Pancreas (tissue), 10 donors: Measurements from ENCODE around the gene NBEAL2. TPM values are rescaled to one million over a fixed set of nuclear protein-coding genes. Genes with fewer than 3 reads are reported as not detected.
"Not testable (repeated sequence)": the region's sequence is repeated elsewhere in the genome, so short reads cannot be mapped to it uniquely, and the experiment has no call there.

Experiments used
- ATAC-seq, 4 donors: fragments of 200-7000 bp; cut with Tn5 transposase; one replicate each; pipeline versions ENCODE4 v1.8.0 to v1.9.1; 2020; ENCODE audit warnings: mild to moderate bottlenecking in 4 of 4, moderate library complexity in 4 of 4
- DNase-seq, 6 donors: peaks; one replicate each; pipeline ENCODE4 v3.0.0-alpha.2; 2020
- FAIRE-seq: peaks from 2 replicates; lab custom pipeline; 2012; peaks lifted over from hg19 to GRCh38; lab: Jason Lieb, UNC
- H3K27ac ChIP-seq, 4 donors: fragments of 200-600 bp; sonication (generic); 1 replicate in 3 of 4; 2 replicates in 1 of 4; pipeline versions ENCODE4 v1.5.0 to v1.8.0; 2020
- H3K27me3 ChIP-seq, 4 donors: fragments of 200-600 bp; one replicate each; pipeline ENCODE4 v1.8.0; 2021
- H3K36me3 ChIP-seq, 3 donors: fragments of 200-600 bp; sonication (generic) in 1 of 3; one replicate each; pipeline versions ENCODE4 v1.5.0 to v1.8.0; 2020 to 2021
- H3K4me1 ChIP-seq, 3 donors: fragments of 200-600 bp; one replicate each; pipeline ENCODE4 v1.8.0; 2021
- H3K4me3 ChIP-seq, 4 donors: fragments of 200-600 bp; sonication (generic) in 2 of 4; one replicate each; pipeline versions ENCODE4 v1.5.0 to v1.8.0; 2020 to 2021
- H3K9me3 ChIP-seq, 4 donors: fragments of 200-600 bp; one replicate each; pipeline ENCODE4 v1.8.0; 2021
- WGBS, 2 donors: extraction: QIAGEN DNeasy Blood & Tissue Kit; methylation state at CpG; one replicate each; pipeline ENCODE4 v1.1.7; 2013; 5-methylcytosine and 5-hydroxymethylcytosine counted together
- intact Hi-C, 3 donors: fragments of 100-400 bp; cut with DNase I; formaldehyde crosslinking; loops; one replicate each; pipeline versions ENCODE4 v1.11.1 to v1.14.2; 2022
- polyA plus RNA-seq, 2 donors: library from polyadenylated mRNA; stranded (reverse); fragments of 200-250 nt; gene quantifications; one replicate each; pipeline ENCODE4 v1.2.3, GENCODE V29; 2013
- total RNA-seq, 6 donors: library from RNA; stranded (reverse); fragmentation: NEBNext Ultra II Directional in 4 of 6; extraction: Animal tissue kit (Norgen Biotek cat#: 25700) in 4 of 6; gene quantifications; one replicate each; pipeline versions ENCODE4 v1.2.1 to v1.2.4, GENCODE V29; 2021 to 2023
- TF ChIP-seq, protein P1 (sequence below), 4 donors: fragments of 200-600 bp; sonication (generic) in 3 of 4; IDR thresholded peaks; one replicate each; pipeline versions ENCODE4 v1.5.0 to v1.8.0; 2021; ENCODE audit warnings: antibody characterized with exemption in 4 of 4
- donor health status: healthy with polysubstance abuse.
- donor health status: DM: no; HTN: no; CAD: no; lungs with moderate emphysema.
- donor health status: DM: no; HTN: no; CAD: no.
- donor health status: control.
- donor health status: control.
- donor health status: Bipolar disorder and iron deficiency.
- donor health status: DM: yes; HTN: yes; CAD: no.
- donor health status: DM: no; HTN: no; CAD: no.
- donor health status: DM: no; HTN: no; CAD: no.
- donor health status: DM: yes; HTN: yes; CAD: no.

NBEAL2 gene
- total and polyA plus RNA-seq, 8 donors, result 30.6 to 265 (median 46.0) TPM

DNA sequence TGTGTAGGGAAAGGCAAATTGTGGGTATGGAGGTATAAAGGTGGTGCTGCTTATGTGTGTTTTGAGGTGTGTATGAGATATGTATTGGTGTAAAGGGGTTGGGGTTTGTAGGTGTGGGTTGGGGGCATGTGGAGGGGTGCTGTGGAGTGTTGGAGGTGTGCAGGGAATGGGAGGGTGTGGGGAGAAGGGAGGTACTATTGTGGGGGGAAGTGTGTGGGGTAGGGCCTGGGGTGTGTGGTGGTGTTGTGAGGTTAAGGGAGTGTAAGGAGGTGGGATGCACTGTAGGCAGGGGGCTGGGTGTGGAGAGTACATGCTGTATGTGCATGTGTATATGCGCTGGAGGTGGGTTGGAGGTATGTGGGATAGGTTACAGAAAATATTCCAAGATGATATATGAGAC lies 18.6 kb upstream of the NBEAL2 start:
- Histone ChIP-seq H3K9me3 (no peaks in the 10 kb centered on the region), H3K27ac (peak overlapping the region; percentile 51 to 84 (median 78)), H3K4me3 (no peak overlapping the region), H3K27me3 (no peaks in the 10 kb centered on the region), H3K36me3 (no peaks in the 10 kb centered on the region), H3K4me1 (peaks cover 55 to 61% (median 59%) of the 10 kb centered on the region in 3 donors)
- TF ChIP-seq, protein P1, sequence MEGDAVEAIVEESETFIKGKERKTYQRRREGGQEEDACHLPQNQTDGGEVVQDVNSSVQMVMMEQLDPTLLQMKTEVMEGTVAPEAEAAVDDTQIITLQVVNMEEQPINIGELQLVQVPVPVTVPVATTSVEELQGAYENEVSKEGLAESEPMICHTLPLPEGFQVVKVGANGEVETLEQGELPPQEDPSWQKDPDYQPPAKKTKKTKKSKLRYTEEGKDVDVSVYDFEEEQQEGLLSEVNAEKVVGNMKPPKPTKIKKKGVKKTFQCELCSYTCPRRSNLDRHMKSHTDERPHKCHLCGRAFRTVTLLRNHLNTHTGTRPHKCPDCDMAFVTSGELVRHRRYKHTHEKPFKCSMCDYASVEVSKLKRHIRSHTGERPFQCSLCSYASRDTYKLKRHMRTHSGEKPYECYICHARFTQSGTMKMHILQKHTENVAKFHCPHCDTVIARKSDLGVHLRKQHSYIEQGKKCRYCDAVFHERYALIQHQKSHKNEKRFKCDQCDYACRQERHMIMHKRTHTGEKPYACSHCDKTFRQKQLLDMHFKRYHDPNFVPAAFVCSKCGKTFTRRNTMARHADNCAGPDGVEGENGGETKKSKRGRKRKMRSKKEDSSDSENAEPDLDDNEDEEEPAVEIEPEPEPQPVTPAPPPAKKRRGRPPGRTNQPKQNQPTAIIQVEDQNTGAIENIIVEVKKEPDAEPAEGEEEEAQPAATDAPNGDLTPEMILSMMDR (IDR thresholded peaks at IDR 0.05), result no peak
- ATAC-seq (peak in 2 of 4 donors; percentile 6 to 7), FAIRE-seq (no peak), DNase-seq (no peak)
- 85 to 100% methylated on average over 1 of the region's 1 CpG for WGBS, 2 donors
- intact Hi-C loops, result no loop called here

DNA sequence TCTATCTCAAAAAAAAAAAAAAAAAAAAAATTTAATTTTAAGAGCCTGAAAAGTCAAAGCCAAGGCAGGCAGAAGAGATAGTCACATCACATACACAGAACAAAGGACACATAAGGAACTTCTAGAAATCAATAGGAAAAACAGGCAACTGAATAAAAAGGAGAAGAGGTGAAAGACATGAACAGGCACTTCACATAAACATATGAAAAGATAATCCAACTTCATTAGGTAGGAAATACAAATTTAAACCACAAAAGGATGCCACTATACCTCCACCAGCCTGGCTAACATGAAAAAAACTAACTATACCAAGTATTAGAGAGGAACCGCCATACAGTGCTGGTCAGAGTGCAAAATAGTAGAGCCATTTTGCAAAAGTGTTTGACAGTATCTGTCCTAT lies 17.0 kb upstream of the NBEAL2 start:
- TF ChIP-seq, protein P1 (IDR thresholded peaks at IDR 0.05), result no peak
- peaks cover 53 to 54% (median 53%) of the 10 kb centered on the region in 3 donors for H3K4me1 ChIP-seq
- no peaks in the 10 kb centered on the region for H3K27me3 ChIP-seq
- DNase-seq (no peak), ATAC-seq (no peak), FAIRE-seq (no peak)
- WGBS, 2 donors, result 100% methylated on average over 1 of the region's 1 CpG
- H3K27ac ChIP-seq, result peak overlapping the region in 1 of 4 donors; percentile 12
- intact Hi-C loops, result no loop called here
- no peaks in the 10 kb centered on the region for H3K36me3 ChIP-seq
- H3K4me3 ChIP-seq, result no peak overlapping the region
- H3K9me3 ChIP-seq, result no peaks in the 10 kb centered on the region

DNA sequence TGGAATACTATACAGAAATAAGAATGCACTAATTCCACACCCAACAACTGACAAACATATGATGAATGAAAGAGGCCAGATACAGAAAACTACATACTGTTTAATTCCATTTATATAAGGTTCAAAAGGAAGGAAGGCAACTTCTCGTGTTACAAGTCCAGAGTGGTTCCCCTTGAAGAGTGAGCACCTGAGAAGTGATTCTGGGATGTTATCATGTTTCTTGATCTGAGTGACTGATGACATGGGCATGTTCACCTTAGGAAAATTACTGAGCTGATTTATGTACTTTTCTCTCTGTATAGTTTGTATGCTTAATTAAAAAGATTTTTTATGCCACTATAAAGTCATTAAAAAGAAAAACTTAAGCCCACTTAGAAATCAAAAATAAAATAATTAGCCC lies 16.5 kb upstream of the NBEAL2 start:
- intact Hi-C loops, result no loop called here
- Histone ChIP-seq H3K27ac (peak overlapping the region in 1 of 4 donors; percentile 12), H3K4me3 (no peak overlapping the region), H3K36me3 (no peaks in the 10 kb centered on the region), H3K27me3 (no peaks in the 10 kb centered on the region), H3K9me3 (no peaks in the 10 kb centered on the region), H3K4me1 (peaks cover 52 to 54% (median 54%) of the 10 kb centered on the region in 3 donors)
- FAIRE-seq (no peak), DNase-seq (no peak), ATAC-seq (no peak)
- TF ChIP-seq, protein P1 (IDR thresholded peaks at IDR 0.05), result no peak
- 91 to 94% methylated on average over 1 of the region's 1 CpG for WGBS, 2 donors

DNA sequence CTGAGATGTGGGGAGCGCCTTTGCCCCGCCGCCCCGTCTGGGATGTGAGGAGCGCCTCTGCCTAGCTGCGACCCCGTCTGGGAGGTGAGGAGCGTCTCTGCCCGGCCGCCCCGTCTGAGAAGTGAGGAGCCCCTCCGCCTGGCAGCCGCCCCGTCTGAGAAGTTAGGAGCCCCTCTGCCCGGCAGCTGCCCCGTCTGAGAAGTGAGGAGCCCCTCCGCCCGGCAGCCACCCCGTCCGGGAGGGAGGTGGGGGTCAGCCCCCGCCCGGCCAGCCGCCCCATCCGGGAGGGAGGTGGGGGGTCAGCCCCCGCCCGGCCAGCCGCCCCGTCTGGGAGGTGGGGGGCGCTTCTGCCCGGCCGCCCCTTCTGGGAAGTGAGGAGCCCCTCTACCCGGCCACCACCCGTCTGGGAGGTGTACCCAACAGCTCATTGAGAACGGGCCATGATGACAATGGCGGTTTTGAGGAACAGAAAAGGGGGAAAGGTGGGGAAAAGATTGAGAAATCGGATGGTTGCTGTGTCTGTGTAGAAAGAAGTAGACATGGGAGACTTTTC lies 15.4 kb upstream of the NBEAL2 start:
- H3K27me3 ChIP-seq, FAIRE-seq, H3K27ac ChIP-seq, intact Hi-C loops, ATAC-seq, H3K9me3 ChIP-seq, H3K4me3 ChIP-seq, DNase-seq, H3K36me3 ChIP-seq: not testable (repeated sequence)
- peaks cover 52 to 54% (median 53%) of the 10 kb centered on the region in 3 donors for H3K4me1 ChIP-seq
- WGBS, 2 donors, result 92 to 96% methylated on average over 18 to 36 of the region's 36 CpGs

DNA sequence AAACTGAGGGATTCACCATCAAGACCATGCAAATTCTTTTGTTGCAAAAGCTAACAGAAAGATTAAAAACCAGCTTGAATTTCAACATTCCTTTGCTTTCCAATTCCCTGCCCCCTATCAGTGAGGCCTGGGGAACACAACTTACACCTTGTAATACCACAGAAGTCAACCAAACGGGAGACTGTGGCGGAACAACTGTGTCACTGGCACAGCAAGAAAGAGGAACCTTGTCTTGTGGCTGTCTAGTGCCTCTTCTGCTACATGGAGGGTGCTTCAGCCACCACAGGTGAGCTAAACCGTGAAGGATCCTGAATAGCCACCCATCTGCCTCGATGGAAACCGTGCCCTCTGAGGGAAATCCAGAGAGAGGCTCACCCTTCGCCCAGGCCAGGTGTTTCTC lies 14.3 kb upstream of the NBEAL2 start:
- FAIRE-seq (no peak), ATAC-seq (peak in 1 of 4 donors; percentile 23), DNase-seq (no peak)
- Histone ChIP-seq H3K36me3 (no peaks in the 10 kb centered on the region), H3K4me3 (no peak overlapping the region), H3K27me3 (no peaks in the 10 kb centered on the region), H3K27ac (peak overlapping the region in 1 of 4 donors; percentile 4), H3K9me3 (no peaks in the 10 kb centered on the region), H3K4me1 (peaks cover 51 to 54% (median 53%) of the 10 kb centered on the region in 3 donors)
- intact Hi-C loops, result no loop called here
- WGBS, 2 donors, result 54 to 61% methylated on average over 6 of the region's 6 CpGs
- TF ChIP-seq, protein P1 (IDR thresholded peaks at IDR 0.05), result no peak
